Trophoblast cell (in vitro differentiated cells and primary cell): Measurements from ENCODE around the gene SETD1B.

Experiments
- DNase-seq, 2 donors: peaks; one replicate each; pipeline ENCODE4 v3.0.0-alpha.2; 2016
- H2AFZ ChIP-seq: 2 replicates; pipeline ENCODE4 v1.6.1; 2013; ENCODE audit warnings: low read length, moderate library complexity, mild to moderate bottlenecking; ENCODE audit not compliant: insufficient read depth, poor library complexity
- H2AK5ac ChIP-seq: 2 replicates; pipeline ENCODE4 v1.6.1; 2013; ENCODE audit warnings: mild to moderate bottlenecking, low read length
- H2BK120ac ChIP-seq: 2 replicates; pipeline ENCODE4 v1.6.1; 2013; ENCODE audit warnings: low read length, mild to moderate bottlenecking, moderate library complexity; ENCODE audit not compliant: insufficient read depth, poor library complexity
- H2BK12ac ChIP-seq: 2 replicates; pipeline ENCODE4 v1.6.1; 2013; ENCODE audit warnings: mild to moderate bottlenecking, low read length, moderate library complexity
- H2BK5ac ChIP-seq: 2 replicates; pipeline ENCODE4 v1.6.1; 2013; ENCODE audit warnings: low read length, low read depth, moderate library complexity, mild to moderate bottlenecking; ENCODE audit not compliant: poor library complexity
- H3K14ac ChIP-seq: 2 replicates; pipeline ENCODE4 v1.6.1; 2013; ENCODE audit warnings: mild to moderate bottlenecking, low read length
- H3K18ac ChIP-seq: 2 replicates; pipeline ENCODE4 v1.6.1; 2013; ENCODE audit warnings: mild to moderate bottlenecking, low read length
- H3K23ac ChIP-seq: 2 replicates; pipeline ENCODE4 v1.6.1; 2013; ENCODE audit warnings: low read length
- H3K27ac ChIP-seq: 2 replicates; pipeline ENCODE4 v1.5.1; 2013; ENCODE audit warnings: low read depth, mild to moderate bottlenecking, inconsistent platforms, low read length, moderate library complexity
- H3K27me3 ChIP-seq: 2 replicates; pipeline ENCODE4 v1.6.1; 2013; ENCODE audit warnings: inconsistent platforms, mild to moderate bottlenecking, low read length, moderate library complexity; ENCODE audit not compliant: insufficient read depth
- H3K36me3 ChIP-seq, 2 experiments: 1 replicate in 1 of 2; 2 replicates in 1 of 2; pipeline ENCODE4 v1.6.1; 2013; ENCODE audit warnings: low read length in 2 of 2, mild to moderate bottlenecking in 2 of 2, moderate library complexity in 1 of 2; ENCODE audit not compliant: insufficient read depth in 2 of 2, control insufficient read depth in 1 of 2
- H3K4ac ChIP-seq: 2 replicates; pipeline ENCODE4 v1.6.1; 2013; ENCODE audit warnings: low read depth, mild to moderate bottlenecking, low read length, moderate library complexity
- H3K4me1 ChIP-seq, 2 experiments: 1 replicate in 1 of 2; 2 replicates in 1 of 2; pipeline ENCODE4 v1.6.1; 2013; ENCODE audit warnings: low read length in 2 of 2, mild to moderate bottlenecking in 2 of 2, moderate library complexity in 1 of 2; ENCODE audit not compliant: insufficient read depth in 2 of 2, control insufficient read depth in 1 of 2
- H3K4me2 ChIP-seq: 2 replicates; pipeline ENCODE4 v1.6.1; 2013; ENCODE audit warnings: inconsistent platforms, mild to moderate bottlenecking, low read length, moderate library complexity
- H3K4me3 ChIP-seq: 2 replicates; pipeline ENCODE4 v1.5.1; 2013; ENCODE audit warnings: mild to moderate bottlenecking, low read depth, low read length, inconsistent platforms
- H3K79me1 ChIP-seq: one replicate; pipeline ENCODE4 v1.6.1; 2013; ENCODE audit warnings: low read length
- H3K79me2 ChIP-seq: 2 replicates; pipeline ENCODE4 v1.6.1; 2013; ENCODE audit warnings: low read length, mild to moderate bottlenecking; ENCODE audit not compliant: control insufficient read depth, insufficient read depth, poor library complexity
- H3K9ac ChIP-seq: 2 replicates; pipeline ENCODE4 v1.6.1; 2013; ENCODE audit warnings: mild to moderate bottlenecking, low read length
- H3K9me3 ChIP-seq: 2 replicates; pipeline ENCODE4 v1.6.1; 2013; ENCODE audit warnings: low read depth, mild to moderate bottlenecking, control low read depth, inconsistent platforms, low read length; ENCODE audit not compliant: insufficient read depth
- H4K12ac ChIP-seq: 2 replicates; pipeline ENCODE4 v1.6.1; 2013; ENCODE audit warnings: low read depth, mild to moderate bottlenecking, low read length, moderate library complexity
- H4K8ac ChIP-seq: 2 replicates; pipeline ENCODE4 v1.6.1; 2013; ENCODE audit warnings: low read depth, mild to moderate bottlenecking, low read length, moderate library complexity
- H4K91ac ChIP-seq: one replicate; pipeline ENCODE4 v1.6.1; 2013; ENCODE audit warnings: low read depth, mild to moderate bottlenecking, low read length, moderate library complexity
- WGBS: extraction: QIAGEN DNeasy Blood & Tissue Kit; methylation state at CpG from one replicate; pipeline ENCODE4 v1.1.7; 2013; ENCODE audit warnings: missing lambda C conversion rate; ENCODE audit not compliant: insufficient read length, insufficient coverage; ENCODE audit errors: extremely low coverage; 5-methylcytosine and 5-hydroxymethylcytosine counted together

SETD1B gene

DNA sequence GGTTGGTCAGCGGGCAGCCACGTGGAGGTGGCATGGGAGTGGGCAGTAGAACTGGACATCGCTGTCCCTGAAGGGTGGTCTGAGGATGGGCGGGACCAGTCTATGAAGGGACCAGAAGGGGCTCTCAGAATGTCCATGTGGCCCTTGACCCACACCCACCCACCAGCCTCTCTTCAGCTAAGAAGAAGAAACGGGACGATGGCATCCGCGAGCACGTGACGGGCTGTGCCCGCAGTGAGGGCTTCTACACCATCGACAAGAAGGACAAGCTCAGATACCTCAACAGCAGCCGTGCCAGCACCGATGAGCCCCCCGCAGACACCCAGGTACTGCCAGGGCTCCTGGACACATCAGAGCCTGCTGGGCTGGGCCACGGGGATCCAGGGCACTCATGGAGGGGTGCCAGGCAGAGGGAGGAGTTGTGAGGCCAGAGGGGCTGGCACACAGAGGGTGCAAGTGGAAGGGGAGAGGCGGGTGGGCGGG, 21.3 kb downstream of the SETD1B start:
- no peak overlapping the region for H3K14ac ChIP-seq
- H2BK12ac ChIP-seq, result no peak overlapping the region
- no peak overlapping the region for H3K4ac ChIP-seq
- no peak overlapping the region for H3K27ac ChIP-seq
- H3K27me3 ChIP-seq, result no peaks in the 10 kb centered on the region
- no peak overlapping the region for H2BK5ac ChIP-seq
- no peak overlapping the region for H3K18ac ChIP-seq
- no peak overlapping the region for H2AFZ ChIP-seq
- H4K8ac ChIP-seq, result no peak overlapping the region
- no peak overlapping the region for H3K9ac ChIP-seq
- WGBS, result no CpG with 5 or more reads among the region's 18 CpGs
- no peak overlapping the region for H3K23ac ChIP-seq
- no peak overlapping the region for H3K4me2 ChIP-seq
- H2AK5ac ChIP-seq, result no peak overlapping the region
- no peak overlapping the region for H2BK120ac ChIP-seq
- H4K12ac ChIP-seq, result no peak overlapping the region
- no peak for DNase-seq
- no peaks in the 10 kb centered on the region for H3K79me1 ChIP-seq
- peaks cover 67 to 78% of the 10 kb centered on the region in 2 experiments for H3K36me3 ChIP-seq
- H3K4me3 ChIP-seq, result no peak overlapping the region
- no peak overlapping the region for H4K91ac ChIP-seq
- H3K4me1 ChIP-seq, result no peaks in the 10 kb centered on the region
- no peaks in the 10 kb centered on the region for H3K9me3 ChIP-seq
- no peaks in the 10 kb centered on the region for H3K79me2 ChIP-seq

DNA sequence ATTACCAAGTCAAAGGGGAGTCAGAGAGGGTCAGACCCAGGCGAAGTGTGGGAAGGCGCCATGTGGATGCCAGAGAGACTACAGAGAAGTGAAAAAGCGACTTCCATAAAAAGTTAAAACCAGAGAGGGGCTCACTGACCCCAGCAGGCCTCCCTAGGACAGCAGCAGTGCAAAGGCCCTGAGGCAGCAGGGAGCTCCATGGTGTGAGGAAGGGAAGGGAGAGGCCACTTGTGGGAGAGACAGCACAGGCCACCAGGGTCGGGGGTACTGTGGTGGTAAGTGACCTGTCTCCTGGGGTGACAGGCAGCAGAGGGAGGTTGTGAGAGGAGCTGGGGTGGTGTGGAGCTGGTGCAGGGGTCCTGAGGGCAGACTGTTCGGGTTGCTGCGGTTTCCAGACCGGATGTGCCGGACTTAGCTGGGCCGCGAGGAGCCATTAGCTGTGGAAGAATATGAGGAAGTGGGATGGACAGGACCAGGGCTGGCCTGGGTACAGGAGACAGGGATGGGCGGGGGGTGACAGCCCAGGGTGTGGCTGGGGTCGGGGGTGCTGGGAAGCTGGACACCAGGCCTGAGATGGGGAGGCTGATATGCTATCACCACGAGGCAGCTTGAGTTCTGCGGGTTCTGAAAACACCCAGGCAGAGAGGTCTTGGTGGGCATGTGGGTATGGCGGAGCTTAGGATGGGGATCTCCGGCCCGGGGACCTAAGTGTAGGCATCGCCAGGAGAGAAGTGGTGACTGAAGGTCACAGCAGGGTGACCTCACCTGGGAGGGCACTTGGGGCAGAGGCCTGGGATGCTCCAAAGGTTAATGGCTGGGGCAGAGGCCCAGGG, 22.7 kb downstream of the SETD1B start:
- Histone ChIP-seq H4K12ac (no peak overlapping the region), H3K9ac (no peak overlapping the region), H2AFZ (no peak overlapping the region), H3K4ac (no peak overlapping the region), H2AK5ac (no peak overlapping the region), H3K36me3 (peaks cover 67 to 78% of the 10 kb centered on the region in 2 experiments), H2BK5ac (no peak overlapping the region), H3K9me3 (no peaks in the 10 kb centered on the region), H4K91ac (no peak overlapping the region), H2BK120ac (no peak overlapping the region), H3K14ac (no peak overlapping the region), H3K18ac (no peak overlapping the region), H3K27ac (no peak overlapping the region), H2BK12ac (no peak overlapping the region), H4K8ac (no peak overlapping the region), H3K79me1 (no peaks in the 10 kb centered on the region), H3K4me3 (no peak overlapping the region), H3K4me1 (no peaks in the 10 kb centered on the region), H3K27me3 (no peaks in the 10 kb centered on the region), H3K79me2 (no peaks in the 10 kb centered on the region), H3K4me2 (no peak overlapping the region), H3K23ac (no peak overlapping the region)
- no peak for DNase-seq
- no CpG with 5 or more reads among the region's 18 CpGs for WGBS

DNA sequence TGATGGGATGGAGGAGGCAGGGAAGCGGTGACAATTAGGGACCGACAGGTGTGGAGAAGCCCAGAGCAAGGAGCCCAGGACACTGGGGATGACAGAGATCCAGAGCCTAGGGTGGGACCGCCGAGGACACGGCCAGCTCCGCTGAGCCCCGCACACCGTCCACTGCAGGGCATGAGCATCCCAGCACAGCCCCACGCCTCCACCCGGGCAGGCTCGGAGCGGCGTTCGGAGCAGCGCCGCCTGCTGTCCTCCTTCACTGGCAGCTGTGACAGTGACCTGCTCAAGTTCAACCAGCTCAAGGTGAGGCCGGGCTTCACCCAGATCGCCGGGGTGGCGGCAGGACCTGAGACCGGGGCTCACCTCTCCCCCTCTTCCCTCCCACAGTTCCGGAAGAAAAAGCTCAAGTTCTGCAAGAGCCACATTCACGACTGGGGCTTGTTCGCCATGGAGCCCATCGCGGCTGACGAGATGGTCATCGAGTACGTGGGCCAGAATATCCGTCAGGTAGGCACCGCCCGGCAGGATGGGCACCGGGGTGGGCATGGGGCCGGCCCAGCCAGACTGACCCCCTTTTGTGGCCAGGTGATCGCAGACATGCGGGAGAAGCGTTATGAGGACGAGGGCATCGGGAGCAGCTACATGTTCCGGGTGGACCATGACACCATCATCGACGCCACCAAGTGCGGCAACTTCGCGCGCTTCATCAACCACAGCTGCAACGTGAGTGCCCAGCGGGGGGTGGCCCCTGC, 23.7 kb downstream of the SETD1B start:
- Histone ChIP-seq H2BK12ac (no peak overlapping the region), H3K9me3 (no peaks in the 10 kb centered on the region), H4K12ac (no peak overlapping the region), H3K4me1 (no peaks in the 10 kb centered on the region), H4K91ac (no peak overlapping the region), H3K79me1 (no peaks in the 10 kb centered on the region), H3K14ac (no peak overlapping the region), H3K18ac (no peak overlapping the region), H3K79me2 (no peaks in the 10 kb centered on the region), H3K36me3 (peaks cover 67 to 76% of the 10 kb centered on the region in 2 experiments), H2AK5ac (no peak overlapping the region), H3K27me3 (no peaks in the 10 kb centered on the region), H3K23ac (no peak overlapping the region), H3K4me3 (no peak overlapping the region), H3K27ac (no peak overlapping the region), H2BK5ac (no peak overlapping the region), H3K4ac (no peak overlapping the region), H4K8ac (no peak overlapping the region), H3K4me2 (no peak overlapping the region), H2AFZ (no peak overlapping the region), H3K9ac (no peak overlapping the region), H2BK120ac (no peak overlapping the region)
- no CpG with 5 or more reads among the region's 48 CpGs for WGBS
- DNase-seq, result no peak

DNA sequence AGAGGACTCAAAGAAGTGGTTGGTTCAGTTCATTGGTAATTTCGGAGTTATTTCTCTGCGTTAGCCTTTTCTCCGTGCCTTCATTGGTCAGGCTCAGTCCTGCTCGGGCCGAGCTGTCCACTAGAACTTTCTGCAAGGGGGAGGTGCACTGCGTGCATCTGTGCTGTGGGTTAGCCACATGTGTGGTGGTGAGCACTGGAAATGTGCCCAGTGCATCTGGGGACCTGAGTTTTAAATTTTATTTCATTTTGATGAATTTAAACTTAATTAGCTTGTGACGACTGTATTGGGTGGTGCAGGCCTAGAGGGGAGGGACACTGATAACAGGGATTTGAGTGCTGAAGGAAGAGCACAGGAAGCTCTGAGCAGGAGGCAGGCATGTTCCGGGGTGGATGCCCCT, 24.5 kb downstream of the SETD1B start:
- Histone ChIP-seq H3K18ac (no peak overlapping the region), H3K79me1 (no peaks in the 10 kb centered on the region), H2BK120ac (no peak overlapping the region), H3K4me1 (no peaks in the 10 kb centered on the region), H4K12ac (no peak overlapping the region), H3K4ac (no peak overlapping the region), H2AK5ac (no peak overlapping the region), H3K9me3 (no peaks in the 10 kb centered on the region), H3K27me3 (no peaks in the 10 kb centered on the region), H3K14ac (no peak overlapping the region), H3K9ac (no peak overlapping the region), H3K23ac (no peak overlapping the region), H3K36me3 (peaks cover 60 to 71% of the 10 kb centered on the region in 2 experiments), H2BK12ac (no peak overlapping the region), H4K8ac (no peak overlapping the region), H4K91ac (no peak overlapping the region), H3K27ac (no peak overlapping the region), H3K4me3 (no peak overlapping the region), H3K79me2 (no peaks in the 10 kb centered on the region), H2BK5ac (no peak overlapping the region), H2AFZ (no peak overlapping the region), H3K4me2 (no peak overlapping the region)
- WGBS, result no CpG with 5 or more reads among the region's 8 CpGs
- DNase-seq, result no peak
